Measurements from ENCODE around the gene SLC9A8.
"Not testable (repeated sequence)": the region's sequence is repeated elsewhere in the genome, so short reads cannot be mapped to it uniquely, and the experiment has no call there.

Gene SLC9A8

GRCh38 chr20:49880724-49881445 lies 68.3 kb downstream of the SLC9A8 start:
- DNase-seq: no peak

GRCh38 chr20:49882171-49882970 lies 69.7 kb downstream of the SLC9A8 start:
- no peak for DNase-seq

GRCh38 chr20:49883246-49883802 lies 70.7 kb downstream of the SLC9A8 start:
- DNase-seq: no peak

GRCh38 chr20:49885558-49886332 lies 73.1 kb downstream of the SLC9A8 start:
- no peak for DNase-seq

- no peak for DNase-seq
These were observed 74.1 kb downstream of the SLC9A8 start for GRCh38 chr20:49886571-49887213.

GRCh38 chr20:49887251-49888211 lies 74.9 kb downstream of the SLC9A8 start:
- DNase-seq: no peak

- DNase-seq: peak; percentile 55
These were observed 75.8 kb downstream of the SLC9A8 start for GRCh38 chr20:49888212-49889000.

GRCh38 chr20:49889001-49889934 lies 76.6 kb downstream of the SLC9A8 start:
- DNase-seq: no peak

GRCh38 chr20:49889935-49890333 lies 77.3 kb downstream of the SLC9A8 start:
- no peak for DNase-seq

- DNase-seq: no peak
These were observed 78.1 kb downstream of the SLC9A8 start for GRCh38 chr20:49890471-49891361.

GRCh38 chr20:49891476-49892110 lies 79.0 kb downstream of the SLC9A8 start:
- DNase-seq: no peak

- no peak for DNase-seq
These were observed 79.6 kb downstream of the SLC9A8 start for GRCh38 chr20:49892260-49892659.

- no peak for DNase-seq
These were observed 80.2 kb downstream of the SLC9A8 start for GRCh38 chr20:49892817-49893216.

- no peak for DNase-seq
These were observed 80.8 kb downstream of the SLC9A8 start for GRCh38 chr20:49893242-49894072.

- DNase-seq: no peak
These were observed 81.4 kb downstream of the SLC9A8 start for GRCh38 chr20:49894073-49894470.

GRCh38 chr20:49895474-49896093 lies 83.0 kb downstream of the SLC9A8 start:
- DNase-seq: not testable (repeated sequence)
